Hypothalamus (tissue), 51 donors: ENCODE results near the gene TJP3.
A peak's percentile ranks its signal among the peaks of the same experiment; 100 is the strongest.
"Not testable (repeated sequence)": the region's sequence is repeated elsewhere in the genome, so short reads cannot be mapped to it uniquely, and the experiment has no call there.

Experiments
- DNase-seq, 51 donors: peaks; one replicate each; lab custom pipeline; 2025; lab: John Stamatoyannopoulos, UW

Gene TJP3

DNA sequence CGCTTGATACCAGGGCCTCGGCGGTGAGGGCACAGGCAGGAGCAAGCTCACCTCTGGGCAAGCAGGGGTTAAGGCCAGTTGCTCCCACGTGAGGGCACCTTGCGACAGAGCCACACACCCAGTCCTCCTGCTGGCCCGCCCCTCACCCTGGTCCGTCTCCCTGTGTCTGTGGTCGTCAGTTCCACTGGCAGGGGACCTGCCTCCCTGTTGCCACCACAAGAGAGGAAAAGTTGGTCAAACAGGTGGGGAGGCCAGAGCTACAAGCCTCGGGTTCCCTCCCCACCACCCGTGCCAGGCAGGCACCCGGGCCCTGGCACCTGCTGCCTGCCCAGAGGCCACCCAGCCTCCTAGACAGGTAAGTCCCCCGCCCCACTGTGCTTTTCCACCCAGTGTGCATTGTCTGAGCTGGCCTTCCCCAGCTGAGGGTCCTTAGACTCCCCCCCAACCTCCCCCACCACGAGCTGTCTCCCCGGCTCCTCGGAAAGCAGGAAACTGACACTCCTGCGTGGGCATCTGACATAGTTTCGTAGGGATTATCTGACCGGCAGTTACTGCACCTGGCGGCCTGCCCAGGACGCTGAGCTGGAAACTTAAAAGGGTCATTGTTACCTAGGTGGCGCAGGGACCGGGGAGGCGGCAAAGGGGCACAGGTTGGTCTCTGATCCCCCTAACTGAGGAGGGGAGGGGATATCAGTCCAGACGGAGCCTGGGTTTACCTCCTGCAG is at the start of gene TJP3:
TJP3 (plus strand) TSS at position 178 of the 725 bp plus-strand sequence. CDS start 20,049 bp downstream, outside the sequence.
- no peak for DNase-seq

GRCh38 chr19:3658870-3659745 is 49.1 kb upstream of the TJP3 start:
- DNase-seq, result no peak

- no peak for DNase-seq
These were observed 48.5 kb upstream of the TJP3 start for GRCh38 chr19:3659746-3660112.

- DNase-seq, result peak in 1 of 51 donors; percentile 22
These were observed 47.5 kb upstream of the TJP3 start for GRCh38 chr19:3660493-3661219.

GRCh38 chr19:3661284-3662238 is 46.6 kb upstream of the TJP3 start:
- no peak for DNase-seq

DNA sequence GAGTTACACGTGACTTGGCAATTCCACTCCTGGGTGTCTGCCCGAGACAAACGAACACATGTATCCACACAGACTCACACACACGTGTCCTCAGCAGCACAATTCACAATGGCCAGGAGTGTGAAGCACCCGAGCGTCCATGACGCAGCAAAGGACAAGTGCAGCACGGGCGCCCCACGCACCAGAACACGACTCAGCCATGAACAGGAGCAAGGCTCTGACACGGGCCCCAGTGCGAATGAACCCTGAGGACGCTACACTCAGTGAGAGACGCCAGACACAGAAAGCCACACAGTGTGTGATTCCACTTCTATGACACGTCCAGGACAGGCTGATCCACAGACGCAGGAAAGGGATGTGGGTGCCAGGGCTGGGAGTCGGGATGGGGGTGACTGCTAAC is 44.3 kb upstream of the TJP3 start:
- DNase-seq, result peak in 1 of 51 donors; percentile 32

DNA sequence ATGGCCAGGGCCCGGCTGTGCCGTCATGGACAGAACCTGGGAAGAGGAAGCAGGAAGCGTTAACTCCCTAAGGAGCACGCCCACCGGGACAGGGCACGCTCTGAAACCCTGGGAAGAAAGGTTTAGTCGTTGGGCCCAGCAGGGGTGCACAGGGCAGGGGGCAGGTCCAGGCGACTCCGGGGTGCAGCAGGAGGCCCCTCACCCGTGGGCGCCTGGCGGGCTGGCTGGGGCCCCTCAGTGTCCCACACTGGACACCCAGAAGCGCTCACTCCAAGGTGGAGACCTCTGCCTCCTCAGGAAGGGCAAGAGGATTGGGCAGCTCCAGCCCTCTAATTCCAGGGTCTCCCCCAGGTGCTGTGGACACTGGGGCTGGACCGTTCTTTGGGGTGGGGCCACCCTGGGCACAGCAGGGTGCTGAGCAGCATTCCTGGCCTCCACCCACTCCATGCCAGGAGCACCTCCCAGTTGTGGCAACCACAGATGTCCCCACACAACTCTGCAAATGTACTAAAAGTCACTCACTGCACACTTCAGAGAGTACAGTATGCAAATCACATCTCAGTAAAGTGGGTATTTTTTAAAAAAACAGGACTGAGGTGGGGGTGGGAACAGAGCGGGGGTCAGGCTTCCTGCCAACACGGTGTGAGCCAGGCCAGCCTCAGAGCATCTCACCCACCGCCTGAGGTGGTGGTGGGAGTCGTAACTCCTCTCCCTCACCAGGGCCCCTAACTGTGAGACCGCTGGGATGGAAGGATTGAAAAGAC is 43.1 kb upstream of the TJP3 start:
- no peak for DNase-seq

GRCh38 chr19:3665681-3666544 is 42.3 kb upstream of the TJP3 start:
- peak in 46 of 51 donors; percentile 5 to 84 (median 40) for DNase-seq

DNA sequence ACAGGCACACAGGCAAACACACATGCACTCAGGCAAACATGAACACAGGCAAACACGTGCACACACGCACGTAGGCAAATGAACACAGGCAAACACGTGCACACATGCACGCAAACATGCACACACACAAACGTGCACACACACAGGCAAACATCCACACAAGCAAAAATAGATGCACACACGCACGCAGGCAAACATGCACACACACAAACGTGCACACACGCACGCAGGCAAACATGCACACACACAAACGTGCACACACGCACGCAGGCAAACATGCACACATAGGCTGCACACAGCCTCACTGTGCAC is 41.7 kb upstream of the TJP3 start:
- not testable (repeated sequence) for DNase-seq

DNA sequence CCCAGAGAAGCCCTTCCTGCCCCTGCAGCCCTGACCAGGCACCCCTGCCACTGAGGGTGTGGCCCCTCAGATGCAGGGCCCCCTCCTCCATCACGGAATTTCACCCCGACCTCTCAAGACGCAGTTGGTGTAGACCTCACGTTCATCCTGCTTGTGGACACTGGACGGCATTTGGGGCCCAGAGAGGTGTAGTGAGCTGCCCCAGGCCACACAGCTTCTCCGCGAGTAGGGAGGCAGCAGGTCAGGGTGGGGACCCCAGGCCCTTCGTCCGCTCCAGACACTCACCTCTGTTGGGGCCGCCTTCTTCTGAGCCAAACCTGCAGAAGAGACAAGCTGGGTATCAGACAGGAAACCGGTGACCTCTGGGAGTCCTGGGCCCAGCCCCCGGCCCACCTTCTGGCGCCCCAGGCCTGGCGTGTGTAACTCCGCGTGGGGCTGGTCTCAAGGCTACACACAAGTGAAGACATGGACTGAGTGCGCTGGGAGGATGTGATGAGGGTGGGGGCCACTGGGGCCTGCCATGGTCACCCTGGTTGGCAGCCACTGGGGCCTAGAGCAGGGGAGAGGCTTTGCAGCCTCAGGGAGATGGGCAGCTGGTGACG is 41.0 kb upstream of the TJP3 start:
- no peak for DNase-seq

DNA sequence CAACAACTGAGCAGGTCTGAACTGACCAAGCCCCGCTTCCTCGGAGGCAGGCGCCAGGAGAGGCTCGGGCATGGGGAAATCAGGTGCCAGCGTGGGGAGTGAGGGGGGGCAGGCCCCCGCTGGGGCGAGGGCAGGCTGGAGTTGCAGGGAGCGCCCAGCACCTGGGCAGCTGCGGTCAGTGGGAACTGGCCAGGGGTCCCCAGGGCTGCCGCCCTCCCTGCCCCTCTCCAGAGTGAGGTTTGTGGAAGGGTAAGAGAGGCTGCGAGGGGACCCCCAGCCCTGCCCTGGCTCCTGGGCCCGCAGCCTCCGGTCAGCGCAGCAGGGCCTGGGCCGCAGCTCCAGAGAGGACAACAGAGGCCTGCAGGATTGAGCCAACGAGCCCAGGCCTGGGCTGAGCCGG is 40.4 kb upstream of the TJP3 start:
- DNase-seq, result no peak

GRCh38 chr19:3668331-3669081 is 39.7 kb upstream of the TJP3 start:
- DNase-seq, result peak in 1 of 51 donors; percentile 34

GRCh38 chr19:3669082-3669946 is 38.9 kb upstream of the TJP3 start:
- DNase-seq, result no peak

DNA sequence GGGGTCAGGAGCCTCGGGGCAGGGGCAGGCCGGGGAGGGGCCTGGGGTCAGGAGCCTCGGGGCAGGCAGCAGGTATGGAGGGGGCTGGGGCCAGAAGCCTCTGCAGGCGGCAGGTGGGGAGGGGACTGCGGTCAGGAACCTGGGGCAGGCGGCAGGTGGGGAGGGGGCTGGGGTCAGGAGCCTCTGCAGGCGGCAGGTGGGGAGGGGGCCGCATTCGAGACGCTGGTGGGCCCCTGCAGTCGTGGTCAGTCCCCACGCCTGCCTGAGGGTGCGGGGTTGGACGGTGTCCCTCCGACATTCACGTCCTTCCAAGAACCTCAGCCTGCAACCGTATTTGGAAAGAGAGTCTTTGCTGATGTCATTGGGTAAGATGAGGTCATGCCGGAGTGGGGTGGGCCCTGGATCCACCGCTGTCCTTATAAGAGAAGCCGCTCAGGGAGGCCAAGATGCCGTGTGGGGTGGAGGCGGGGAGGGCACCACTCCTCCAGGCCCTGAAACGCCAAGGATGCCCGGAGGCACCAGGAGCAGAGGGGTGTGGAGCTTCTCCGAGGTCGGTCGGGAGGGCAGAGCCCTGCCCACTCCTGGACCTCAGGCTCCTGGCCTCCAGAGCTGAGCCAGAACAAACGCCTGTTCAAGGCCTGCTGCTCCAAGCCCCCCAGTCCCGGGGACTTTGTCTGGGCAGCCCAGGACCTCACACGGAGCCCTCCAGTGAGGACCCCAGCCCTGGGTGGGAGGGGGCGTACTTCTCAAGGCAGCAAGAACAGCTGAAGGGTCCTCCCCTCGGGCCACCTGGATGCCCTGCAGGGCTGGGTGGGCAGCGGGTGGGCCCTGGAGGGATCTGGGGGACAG is 38.0 kb upstream of the TJP3 start:
- peak in 11 of 51 donors; percentile 6 to 43 (median 26) for DNase-seq
